GM23338 (cell line): Measurements from ENCODE around the gene EBF4. TPM values are rescaled to one million over a fixed set of nuclear protein-coding genes. Genes with fewer than 3 reads are reported as not detected.
A peak's percentile ranks its signal among the peaks of the same experiment; 100 is the strongest.

Source experiments
- ATAC-seq: fragments of 200-7000 bp; cut with Tn5 transposase; 3 replicates; pipeline ENCODE4 v1.9.1; 2020
- DNase-seq: peaks from one replicate; pipeline ENCODE4 v3.0.0-alpha.2; 2015; ENCODE audit warnings: low spot score
- H2AFZ ChIP-seq: fragments of 200-600 bp; sonication (generic); 2 replicates; pipeline ENCODE4 v1.8.0; 2016; ENCODE audit warnings: antibody characterized with exemption, mild to moderate bottlenecking, moderate library complexity
- H3F3A ChIP-seq: fragments of 200-600 bp; sonication (generic); replicated peaks from 2 replicates; pipeline ENCODE4 v1.8.0; 2017; ENCODE audit warnings: antibody characterized with exemption, mixed run types, low read depth
- H3K27ac ChIP-seq: fragments of 200-600 bp; sonication (generic); 2 replicates; pipeline ENCODE4 v1.6.1; 2016; ENCODE audit warnings: low read depth
- H3K27me3 ChIP-seq: fragments of 200-600 bp; sonication (generic); 2 replicates; pipeline ENCODE4 v1.8.0; 2016; ENCODE audit warnings: mild to moderate bottlenecking, mixed run types, moderate library complexity; ENCODE audit not compliant: insufficient read depth
- H3K36me3 ChIP-seq: fragments of 200-600 bp; sonication (generic); 2 replicates; pipeline ENCODE4 v1.8.0; 2016; ENCODE audit warnings: mild to moderate bottlenecking; ENCODE audit not compliant: insufficient read depth
- H3K4me1 ChIP-seq: fragments of 200-600 bp; sonication (generic); 2 replicates; pipeline ENCODE4 v1.8.0; 2016; ENCODE audit warnings: mild to moderate bottlenecking, moderate library complexity; ENCODE audit not compliant: insufficient read depth
- H3K4me2 ChIP-seq: fragments of 200-600 bp; sonication (generic); 2 replicates; pipeline ENCODE4 v1.7.1; 2017; ENCODE audit warnings: mixed run types
- H3K4me3 ChIP-seq: fragments of 200-600 bp; sonication (generic); 2 replicates; pipeline ENCODE4 v1.6.1; 2016; ENCODE audit warnings: mixed run types
- H3K79me2 ChIP-seq: fragments of 200-600 bp; sonication (generic); replicated peaks from 2 replicates; pipeline ENCODE4 v1.8.0; 2017; ENCODE audit warnings: mild to moderate bottlenecking; ENCODE audit not compliant: insufficient read depth
- H3K9me2 ChIP-seq: fragments of 200-600 bp; sonication (generic); 2 replicates; pipeline ENCODE4 v1.8.0; 2017; ENCODE audit not compliant: insufficient read depth
- H4K20me1 ChIP-seq: fragments of 200-600 bp; sonication (generic); replicated peaks from 2 replicates; pipeline ENCODE4 v1.8.0; 2017; ENCODE audit warnings: mild to moderate bottlenecking; ENCODE audit not compliant: insufficient read depth
- H3K27ac Mint-ChIP-seq: 2 replicates; pipeline ENCODE4 v1.8.0; 2020; ENCODE audit warnings: inconsistent platforms, mild to moderate bottlenecking, moderate library complexity, mixed read lengths
- H3K27me3 Mint-ChIP-seq: 3 replicates; pipeline ENCODE4 v1.8.0; 2022; ENCODE audit warnings: low read depth, mild to moderate bottlenecking, moderate library complexity, mixed read lengths, inconsistent platforms; ENCODE audit not compliant: insufficient read depth, poor library complexity
- H3K36me3 Mint-ChIP-seq: 3 replicates; pipeline ENCODE4 v1.8.0; 2021; ENCODE audit warnings: low read depth, mild to moderate bottlenecking, inconsistent platforms, moderate library complexity, mixed read lengths
- H3K4me1 Mint-ChIP-seq: 3 replicates; pipeline ENCODE4 v1.8.0; 2020; ENCODE audit warnings: mild to moderate bottlenecking, inconsistent platforms, mixed read lengths
- H3K4me3 Mint-ChIP-seq: 3 replicates; pipeline ENCODE4 v1.8.0; 2021; ENCODE audit warnings: moderate library complexity, mild to moderate bottlenecking, inconsistent platforms, mixed read lengths
- H3K9me3 Mint-ChIP-seq: 3 replicates; pipeline ENCODE4 v1.8.0; 2020; ENCODE audit warnings: moderate library complexity, mild to moderate bottlenecking, inconsistent platforms, mixed read lengths
- CREB1 ChIP-seq: fragments of 250-450 bp; sonication (Bioruptor Pico); IDR thresholded peaks from 2 replicates; pipeline ENCODE4 v1.5.0; 2020; ENCODE audit warnings: low read depth, mild to moderate bottlenecking, moderate library complexity
- EZH2 ChIP-seq: fragments of 200-600 bp; sonication (generic); IDR thresholded peaks from one replicate; pipeline ENCODE4 v1.8.0; 2017; ENCODE audit warnings: antibody characterized with exemption, mild to moderate bottlenecking, low read depth; ENCODE audit not compliant: unreplicated experiment
- EZH2phosphoT487 ChIP-seq: fragments of 200-600 bp; sonication (generic); IDR thresholded peaks from one replicate; pipeline ENCODE4 v1.8.1; 2018; ENCODE audit warnings: antibody characterized with exemption; ENCODE audit not compliant: unreplicated experiment
- JUNB ChIP-seq: IDR thresholded peaks from one replicate; pipeline ENCODE4 v1.6.1; 2016; ENCODE audit warnings: antibody characterized with exemption; ENCODE audit not compliant: unreplicated experiment
- NANOG ChIP-seq: IDR thresholded peaks from 2 replicates; pipeline ENCODE4 v1.6.1; 2016; ENCODE audit warnings: antibody characterized with exemption, borderline replicate concordance
- POLR2AphosphoS5 ChIP-seq: IDR thresholded peaks from 2 replicates; pipeline ENCODE4 v1.6.1; 2016; ENCODE audit warnings: antibody characterized with exemption, low read depth
- STAT1 ChIP-seq: IDR thresholded peaks from one replicate; pipeline ENCODE4 v1.6.1; 2016; ENCODE audit warnings: antibody characterized with exemption; ENCODE audit not compliant: unreplicated experiment
- ZNF114 ChIP-seq: fragments of 250-450 bp; sonication (Bioruptor Pico); IDR thresholded peaks from 2 replicates; pipeline ENCODE4 v1.5.0; 2020; ENCODE audit warnings: mild to moderate bottlenecking, moderate library complexity
- ZNF331 ChIP-seq: fragments of 250-450 bp; sonication (Bioruptor Pico); IDR thresholded peaks from 2 replicates; pipeline ENCODE4 v1.5.0; 2020; ENCODE audit warnings: low read depth, mild to moderate bottlenecking, moderate library complexity
- polyA plus RNA-seq: library from polyadenylated mRNA; unstranded; fragments of >200 nt; fragmentation: Nextera tagmentation; extraction: Ambion mirVana; gene quantifications from 2 replicates; pipeline ENCODE4 v1.2.1, GENCODE V29; 2016
- total RNA-seq: library from RNA; depleted of rRNA; stranded (reverse); fragments of >200 nt; shearing (Covaris generic); gene quantifications from 2 replicates; pipeline ENCODE4 v1.2.3, GENCODE V29; 2014
- TF ChIP-seq, protein P1 (sequence below): IDR thresholded peaks from one replicate; pipeline ENCODE4 v1.6.1; 2018; ENCODE audit warnings: antibody characterized with exemption; ENCODE audit not compliant: unreplicated experiment
- TF ChIP-seq, protein P2 (sequence below), 2 experiments: fragments of 200-600 bp in 1 of 2; sonication (generic) in 1 of 2; conservative IDR thresholded peaks; 2 replicates each; pipeline versions ENCODE4 v1.5.1 to v1.6.1; 2016 to 2017; ENCODE audit warnings: antibody characterized with exemption in 2 of 2, low read depth in 2 of 2, mild to moderate bottlenecking in 2 of 2, moderate library complexity in 1 of 2
- TF ChIP-seq, protein P3 (sequence below): IDR thresholded peaks from 2 replicates; pipeline ENCODE4 v1.6.1; 2016; ENCODE audit warnings: antibody characterized with exemption
- TF ChIP-seq, protein P4 (sequence below): fragments of 250-450 bp; sonication (Bioruptor Pico); IDR thresholded peaks from 2 replicates; pipeline ENCODE4 v1.5.0; 2020; ENCODE audit warnings: mild to moderate bottlenecking, moderate library complexity

EBF4 gene
- total and polyA plus RNA-seq, 2 experiments from 2014 or later = 0.66 to 1.6 TPM

DNA sequence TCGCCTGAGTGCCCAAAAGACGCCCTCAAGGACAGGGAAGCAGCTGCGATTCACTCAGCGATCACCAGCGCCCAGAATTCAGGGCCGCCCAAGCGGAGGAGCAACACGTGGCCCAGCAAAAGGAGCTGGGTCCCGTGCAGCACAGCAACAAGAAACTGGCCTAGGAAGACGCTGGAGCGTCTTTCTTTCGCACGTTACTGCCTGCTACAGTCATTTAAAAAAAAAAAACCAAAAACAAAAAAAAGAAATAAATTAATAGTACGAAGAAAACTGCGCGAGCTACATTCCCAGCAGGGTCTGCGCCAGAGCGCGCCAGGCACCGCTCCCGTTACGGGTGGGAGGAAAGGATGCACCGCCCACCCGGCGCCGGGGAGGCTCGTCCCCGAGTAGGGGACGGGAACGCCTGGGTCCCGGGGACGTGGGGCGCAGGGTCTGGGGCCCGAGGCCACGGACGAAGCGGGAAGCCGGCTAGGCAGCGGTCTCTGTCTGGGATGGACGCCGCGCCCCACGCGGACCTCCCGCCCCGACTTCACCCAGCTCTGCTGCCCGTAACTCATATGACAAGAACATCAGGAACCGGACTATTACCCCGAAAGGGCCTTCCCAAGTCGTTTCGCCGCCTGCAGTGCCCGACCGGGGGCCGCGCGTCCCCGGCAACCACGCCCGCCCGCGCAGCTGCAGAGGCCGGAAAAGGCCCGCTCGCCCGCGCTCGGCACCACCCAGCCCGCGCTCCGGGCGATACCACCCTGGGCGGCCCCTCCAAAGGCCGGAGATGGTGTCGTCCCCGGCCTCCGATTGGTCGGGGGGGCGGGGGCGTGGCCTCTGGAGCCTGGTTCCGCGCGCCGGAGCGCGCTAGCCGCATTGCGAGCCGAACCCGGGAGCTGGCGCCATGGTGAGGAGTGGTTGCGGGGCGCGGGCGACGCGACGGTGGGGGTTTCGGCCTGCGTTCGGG, 40.5 kb upstream of the EBF4 start, which contains the start of gene NOP56:
Gene NOP56, plus strand, starts transcription at position 861 of the 952 bp plus-strand sequence. Its CDS starts 29 bp downstream, at position 890.
- DNase-seq (peak; percentile 91), ATAC-seq (peak; percentile 91)
- Histone ChIP-seq H3K4me3 (peak within 1 kb of the TSS; percentile 99), H3K27ac (peak within 1 kb of the TSS; percentile 93), H3F3A (peaks cover 40% of the 10 kb centered on the region), H3K9me2 (no peaks in the 10 kb centered on the region), H3K79me2 (peaks cover 48% of the 10 kb centered on the region), H2AFZ (peak within 1 kb of the TSS; percentile 15; the same call in 1 of the 2 replicates), H3K4me2 (peak within 1 kb of the TSS; percentile 100), H3K27me3 (no peaks in the 10 kb centered on the region), H4K20me1 (peaks cover 38% of the 10 kb centered on the region), H3K36me3 (peaks cover 38% of the 10 kb centered on the region), H3K4me1 (peaks cover 15% of the 10 kb centered on the region)
- Mint-ChIP-seq H3K27ac (peak within 1 kb of the TSS; percentile 92), H3K27me3 (peaks cover 20% of the 10 kb centered on the region), H3K36me3 (peaks cover 45% of the 10 kb centered on the region), H3K9me3 (peaks cover 4% of the 10 kb centered on the region; the same call in 2 of the 3 replicates), H3K4me3 (peak within 1 kb of the TSS; percentile 94), H3K4me1 (peaks cover 20% of the 10 kb centered on the region)
- TF ChIP-seq, protein P1, sequence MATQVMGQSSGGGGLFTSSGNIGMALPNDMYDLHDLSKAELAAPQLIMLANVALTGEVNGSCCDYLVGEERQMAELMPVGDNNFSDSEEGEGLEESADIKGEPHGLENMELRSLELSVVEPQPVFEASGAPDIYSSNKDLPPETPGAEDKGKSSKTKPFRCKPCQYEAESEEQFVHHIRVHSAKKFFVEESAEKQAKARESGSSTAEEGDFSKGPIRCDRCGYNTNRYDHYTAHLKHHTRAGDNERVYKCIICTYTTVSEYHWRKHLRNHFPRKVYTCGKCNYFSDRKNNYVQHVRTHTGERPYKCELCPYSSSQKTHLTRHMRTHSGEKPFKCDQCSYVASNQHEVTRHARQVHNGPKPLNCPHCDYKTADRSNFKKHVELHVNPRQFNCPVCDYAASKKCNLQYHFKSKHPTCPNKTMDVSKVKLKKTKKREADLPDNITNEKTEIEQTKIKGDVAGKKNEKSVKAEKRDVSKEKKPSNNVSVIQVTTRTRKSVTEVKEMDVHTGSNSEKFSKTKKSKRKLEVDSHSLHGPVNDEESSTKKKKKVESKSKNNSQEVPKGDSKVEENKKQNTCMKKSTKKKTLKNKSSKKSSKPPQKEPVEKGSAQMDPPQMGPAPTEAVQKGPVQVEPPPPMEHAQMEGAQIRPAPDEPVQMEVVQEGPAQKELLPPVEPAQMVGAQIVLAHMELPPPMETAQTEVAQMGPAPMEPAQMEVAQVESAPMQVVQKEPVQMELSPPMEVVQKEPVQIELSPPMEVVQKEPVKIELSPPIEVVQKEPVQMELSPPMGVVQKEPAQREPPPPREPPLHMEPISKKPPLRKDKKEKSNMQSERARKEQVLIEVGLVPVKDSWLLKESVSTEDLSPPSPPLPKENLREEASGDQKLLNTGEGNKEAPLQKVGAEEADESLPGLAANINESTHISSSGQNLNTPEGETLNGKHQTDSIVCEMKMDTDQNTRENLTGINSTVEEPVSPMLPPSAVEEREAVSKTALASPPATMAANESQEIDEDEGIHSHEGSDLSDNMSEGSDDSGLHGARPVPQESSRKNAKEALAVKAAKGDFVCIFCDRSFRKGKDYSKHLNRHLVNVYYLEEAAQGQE = no peak
- TF ChIP-seq ZNF114 (CRISPR knock-in tag) (no peak), ZNF331 (CRISPR knock-in tag) (no peak), EZH2 (no peak), STAT1 (no peak), CREB1 (0 out of 2 replicates have a peak, but pooled peaks have one; percentile 30), POLR2AphosphoS5 (peak; percentile 96), JUNB (no peak), EZH2phosphoT487 (no peak), NANOG (no peak)
- TF ChIP-seq, protein P2, sequence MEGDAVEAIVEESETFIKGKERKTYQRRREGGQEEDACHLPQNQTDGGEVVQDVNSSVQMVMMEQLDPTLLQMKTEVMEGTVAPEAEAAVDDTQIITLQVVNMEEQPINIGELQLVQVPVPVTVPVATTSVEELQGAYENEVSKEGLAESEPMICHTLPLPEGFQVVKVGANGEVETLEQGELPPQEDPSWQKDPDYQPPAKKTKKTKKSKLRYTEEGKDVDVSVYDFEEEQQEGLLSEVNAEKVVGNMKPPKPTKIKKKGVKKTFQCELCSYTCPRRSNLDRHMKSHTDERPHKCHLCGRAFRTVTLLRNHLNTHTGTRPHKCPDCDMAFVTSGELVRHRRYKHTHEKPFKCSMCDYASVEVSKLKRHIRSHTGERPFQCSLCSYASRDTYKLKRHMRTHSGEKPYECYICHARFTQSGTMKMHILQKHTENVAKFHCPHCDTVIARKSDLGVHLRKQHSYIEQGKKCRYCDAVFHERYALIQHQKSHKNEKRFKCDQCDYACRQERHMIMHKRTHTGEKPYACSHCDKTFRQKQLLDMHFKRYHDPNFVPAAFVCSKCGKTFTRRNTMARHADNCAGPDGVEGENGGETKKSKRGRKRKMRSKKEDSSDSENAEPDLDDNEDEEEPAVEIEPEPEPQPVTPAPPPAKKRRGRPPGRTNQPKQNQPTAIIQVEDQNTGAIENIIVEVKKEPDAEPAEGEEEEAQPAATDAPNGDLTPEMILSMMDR (conservative IDR thresholded peaks at IDR 0.05; ENCODE audit: low read depth in 2 of 2) = no peak
- TF ChIP-seq, protein P3, sequence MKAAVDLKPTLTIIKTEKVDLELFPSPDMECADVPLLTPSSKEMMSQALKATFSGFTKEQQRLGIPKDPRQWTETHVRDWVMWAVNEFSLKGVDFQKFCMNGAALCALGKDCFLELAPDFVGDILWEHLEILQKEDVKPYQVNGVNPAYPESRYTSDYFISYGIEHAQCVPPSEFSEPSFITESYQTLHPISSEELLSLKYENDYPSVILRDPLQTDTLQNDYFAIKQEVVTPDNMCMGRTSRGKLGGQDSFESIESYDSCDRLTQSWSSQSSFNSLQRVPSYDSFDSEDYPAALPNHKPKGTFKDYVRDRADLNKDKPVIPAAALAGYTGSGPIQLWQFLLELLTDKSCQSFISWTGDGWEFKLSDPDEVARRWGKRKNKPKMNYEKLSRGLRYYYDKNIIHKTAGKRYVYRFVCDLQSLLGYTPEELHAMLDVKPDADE = no peak
- TF ChIP-seq, protein P4, sequence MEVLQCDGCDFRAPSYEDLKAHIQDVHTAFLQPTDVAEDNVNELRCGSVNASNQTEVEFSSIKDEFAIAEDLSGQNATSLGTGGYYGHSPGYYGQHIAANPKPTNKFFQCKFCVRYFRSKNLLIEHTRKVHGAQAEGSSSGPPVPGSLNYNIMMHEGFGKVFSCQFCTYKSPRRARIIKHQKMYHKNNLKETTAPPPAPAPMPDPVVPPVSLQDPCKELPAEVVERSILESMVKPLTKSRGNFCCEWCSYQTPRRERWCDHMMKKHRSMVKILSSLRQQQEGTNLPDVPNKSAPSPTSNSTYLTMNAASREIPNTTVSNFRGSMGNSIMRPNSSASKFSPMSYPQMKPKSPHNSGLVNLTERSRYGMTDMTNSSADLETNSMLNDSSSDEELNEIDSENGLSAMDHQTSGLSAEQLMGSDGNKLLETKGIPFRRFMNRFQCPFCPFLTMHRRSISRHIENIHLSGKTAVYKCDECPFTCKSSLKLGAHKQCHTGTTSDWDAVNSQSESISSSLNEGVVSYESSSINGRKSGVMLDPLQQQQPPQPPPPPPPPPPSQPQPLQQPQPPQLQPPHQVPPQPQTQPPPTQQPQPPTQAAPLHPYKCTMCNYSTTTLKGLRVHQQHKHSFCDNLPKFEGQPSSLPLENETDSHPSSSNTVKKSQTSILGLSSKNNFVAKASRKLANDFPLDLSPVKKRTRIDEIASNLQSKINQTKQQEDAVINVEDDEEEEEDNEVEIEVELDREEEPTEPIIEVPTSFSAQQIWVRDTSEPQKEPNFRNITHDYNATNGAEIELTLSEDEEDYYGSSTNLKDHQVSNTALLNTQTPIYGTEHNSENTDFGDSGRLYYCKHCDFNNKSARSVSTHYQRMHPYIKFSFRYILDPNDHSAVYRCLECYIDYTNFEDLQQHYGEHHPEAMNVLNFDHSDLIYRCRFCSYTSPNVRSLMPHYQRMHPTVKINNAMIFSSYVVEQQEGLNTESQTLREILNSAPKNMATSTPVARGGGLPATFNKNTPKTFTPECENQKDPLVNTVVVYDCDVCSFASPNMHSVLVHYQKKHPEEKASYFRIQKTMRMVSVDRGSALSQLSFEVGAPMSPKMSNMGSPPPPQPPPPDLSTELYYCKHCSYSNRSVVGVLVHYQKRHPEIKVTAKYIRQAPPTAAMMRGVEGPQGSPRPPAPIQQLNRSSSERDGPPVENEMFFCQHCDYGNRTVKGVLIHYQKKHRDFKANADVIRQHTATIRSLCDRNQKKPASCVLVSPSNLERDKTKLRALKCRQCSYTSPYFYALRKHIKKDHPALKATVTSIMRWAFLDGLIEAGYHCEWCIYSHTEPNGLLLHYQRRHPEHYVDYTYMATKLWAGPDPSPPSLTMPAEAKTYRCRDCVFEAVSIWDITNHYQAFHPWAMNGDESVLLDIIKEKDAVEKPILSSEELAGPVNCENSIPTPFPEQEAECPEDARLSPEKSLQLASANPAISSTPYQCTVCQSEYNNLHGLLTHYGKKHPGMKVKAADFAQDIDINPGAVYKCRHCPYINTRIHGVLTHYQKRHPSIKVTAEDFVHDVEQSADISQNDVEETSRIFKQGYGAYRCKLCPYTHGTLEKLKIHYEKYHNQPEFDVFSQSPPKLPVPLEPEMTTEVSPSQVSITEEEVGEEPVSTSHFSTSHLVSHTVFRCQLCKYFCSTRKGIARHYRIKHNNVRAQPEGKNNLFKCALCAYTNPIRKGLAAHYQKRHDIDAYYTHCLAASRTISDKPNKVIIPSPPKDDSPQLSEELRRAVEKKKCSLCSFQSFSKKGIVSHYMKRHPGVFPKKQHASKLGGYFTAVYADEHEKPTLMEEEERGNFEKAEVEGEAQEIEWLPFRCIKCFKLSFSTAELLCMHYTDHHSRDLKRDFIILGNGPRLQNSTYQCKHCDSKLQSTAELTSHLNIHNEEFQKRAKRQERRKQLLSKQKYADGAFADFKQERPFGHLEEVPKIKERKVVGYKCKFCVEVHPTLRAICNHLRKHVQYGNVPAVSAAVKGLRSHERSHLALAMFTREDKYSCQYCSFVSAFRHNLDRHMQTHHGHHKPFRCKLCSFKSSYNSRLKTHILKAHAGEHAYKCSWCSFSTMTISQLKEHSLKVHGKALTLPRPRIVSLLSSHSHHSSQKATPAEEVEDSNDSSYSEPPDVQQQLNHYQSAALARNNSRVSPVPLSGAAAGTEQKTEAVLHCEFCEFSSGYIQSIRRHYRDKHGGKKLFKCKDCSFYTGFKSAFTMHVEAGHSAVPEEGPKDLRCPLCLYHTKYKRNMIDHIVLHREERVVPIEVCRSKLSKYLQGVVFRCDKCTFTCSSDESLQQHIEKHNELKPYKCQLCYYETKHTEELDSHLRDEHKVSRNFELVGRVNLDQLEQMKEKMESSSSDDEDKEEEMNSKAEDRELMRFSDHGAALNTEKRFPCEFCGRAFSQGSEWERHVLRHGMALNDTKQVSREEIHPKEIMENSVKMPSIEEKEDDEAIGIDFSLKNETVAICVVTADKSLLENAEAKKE = no peak
